Uterus (tissue), 2 donors: ENCODE measurements around the gene PLA2G4F.

Experiments
- CTCF ChIP-seq, 4 experiments: fragments of 200-600 bp in 2 of 4; fragments of 450-650 bp in 2 of 4; sonication (generic) in 2 of 4; IDR thresholded peaks; one replicate each; pipeline ENCODE4 v1.5.1; 2016 to 2019; ENCODE audit warnings: antibody characterized with exemption in 4 of 4, mild to moderate bottlenecking in 2 of 4, moderate library complexity in 1 of 4
- POLR2A ChIP-seq, 2 donors: fragments of 450-650 bp; IDR thresholded peaks; one replicate each; pipeline ENCODE4 v1.6.1; 2016; ENCODE audit warnings: antibody characterized with exemption in 2 of 2, mild to moderate bottlenecking in 1 of 2, moderate library complexity in 1 of 2

GRCh38 chr15:42193383-42193782 is 36.9 kb upstream of the PLA2G4F start:
- TF ChIP-seq CTCF (IDR thresholded peaks at IDR 0.05) (no peak), POLR2A (IDR thresholded peaks at IDR 0.05) (no peak)
